T-helper 1 cell treated with Interleukin-12 subunit alpha and Interleukin-12 subunit beta and Interleukin-4 antibody, amounts not matched to agents 30 ng/mL and 1 ng/mL, for 36 hours (primary cell): ENCODE measurements around the gene MAGT1. TPM values are rescaled to one million over a fixed set of nuclear protein-coding genes. Genes with fewer than 3 reads are reported as not detected.
"Not testable (repeated sequence)": the region's sequence is repeated elsewhere in the genome, so short reads cannot be mapped to it uniquely, and the experiment has no call there.

Source experiments
- intact Hi-C: fragments of 100-400 bp; cut with micrococcal nuclease; formaldehyde crosslinking; loops from one replicate; pipeline ENCODE4 v1.15.1; 2024
- total RNA-seq: library from RNA; stranded (reverse); gene quantifications from 2 replicates; pipeline ENCODE4 v1.2.3, GENCODE V29; 2022

MAGT1 gene
- total RNA-seq, 1 donor from 2014 or later: 62.1 TPM

GRCh38 chrX:77881418-77881817 is 13.8 kb downstream of the MAGT1 start:
- intact Hi-C loops: not testable (repeated sequence)

- intact Hi-C loops: no loop called here
Observed at GRCh38 chrX:77875372-77875771, 19.9 kb downstream of the MAGT1 start.

DNA sequence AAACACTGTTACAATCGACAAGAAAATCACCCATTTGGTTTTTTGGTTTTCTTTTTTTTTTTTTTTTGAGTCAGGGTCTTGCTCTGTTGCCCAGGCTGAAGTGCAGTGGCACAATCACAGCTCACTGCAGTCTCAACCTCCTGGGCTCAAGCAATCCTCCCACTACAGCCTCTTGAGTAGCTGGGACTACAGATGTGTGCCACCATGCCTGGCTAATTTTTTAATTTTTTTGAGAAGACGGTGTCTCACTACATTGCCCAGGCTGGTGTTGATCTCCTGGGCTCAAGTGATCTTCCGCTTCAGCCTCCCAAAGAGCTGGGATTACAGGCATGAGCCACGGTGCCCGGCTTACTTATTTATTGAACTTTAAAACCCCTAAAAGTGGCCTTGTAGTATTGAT is 63.7 kb downstream of the MAGT1 start:
- intact Hi-C loops: loop anchor here (5.0 kb wide), 1 partner anchor 44 kb away; the partner anchor contains the start of gene ATRX

DNA sequence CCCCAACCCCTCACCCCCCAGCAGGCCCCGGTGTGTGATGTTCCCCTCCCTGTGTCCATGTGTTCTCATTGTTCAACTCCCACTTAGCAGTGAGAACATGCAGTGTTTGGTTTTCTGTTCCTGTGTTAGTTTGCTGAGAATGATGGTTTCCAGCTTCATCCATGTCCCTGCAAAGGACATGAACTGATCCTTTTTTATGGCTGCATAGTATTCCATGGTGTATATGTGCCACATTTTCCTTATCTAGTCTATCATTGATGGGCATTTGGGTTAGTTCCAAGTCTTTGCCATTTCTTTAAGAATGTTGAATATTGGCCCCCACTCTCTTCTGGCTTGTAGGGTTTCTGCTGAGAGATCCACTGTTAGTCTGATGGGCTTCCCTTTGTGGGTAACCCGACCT is 73.2 kb downstream of the MAGT1 start:
- intact Hi-C loops: not testable (repeated sequence)

- intact Hi-C loops: no loop called here
Observed at GRCh38 chrX:77820091-77820727, 75.0 kb downstream of the MAGT1 start.

GRCh38 chrX:77814210-77814609 is 81.0 kb downstream of the MAGT1 start:
- intact Hi-C loops: no loop called here

GRCh38 chrX:77802201-77802600 is 93.0 kb downstream of the MAGT1 start:
- intact Hi-C loops: no loop called here

GRCh38 chrX:77795124-77795523 is 100.1 kb downstream of the MAGT1 start:
- intact Hi-C loops: no loop called here

GRCh38 chrX:77793946-77794345 is 101.3 kb downstream of the MAGT1 start:
- intact Hi-C loops: no loop called here

- intact Hi-C loops: loop anchor here (5.0 to 10.0 kb wide), 4 partner anchors 44 to 1616 kb away; partner anchors contain the start of genes MAGEE1 and PBDC1
Observed at GRCh38 chrX:77788050-77788449, 107.2 kb downstream of the MAGT1 start.

DNA sequence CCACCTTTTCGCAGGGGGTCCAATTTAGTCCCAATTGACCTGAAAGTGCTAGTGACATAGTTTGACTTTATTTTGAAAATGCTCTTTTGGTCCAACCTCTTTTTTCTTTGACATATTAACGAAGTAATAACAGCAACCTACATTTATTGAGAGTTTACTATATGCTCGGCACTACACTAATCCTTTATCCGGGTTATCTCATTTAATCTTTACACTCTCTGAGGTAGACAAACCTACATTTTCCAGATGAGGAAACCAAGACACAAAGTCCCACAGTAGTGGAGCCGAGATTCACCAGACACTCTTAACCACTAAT is 108.9 kb downstream of the MAGT1 start:
- intact Hi-C loops: loop anchor here (1.0 to 10.0 kb wide), 10 partner anchors 46 to 1614 kb away; partner anchors contain the start of genes ATP7A, COX7B, MAGEE1 and MAGT1

DNA sequence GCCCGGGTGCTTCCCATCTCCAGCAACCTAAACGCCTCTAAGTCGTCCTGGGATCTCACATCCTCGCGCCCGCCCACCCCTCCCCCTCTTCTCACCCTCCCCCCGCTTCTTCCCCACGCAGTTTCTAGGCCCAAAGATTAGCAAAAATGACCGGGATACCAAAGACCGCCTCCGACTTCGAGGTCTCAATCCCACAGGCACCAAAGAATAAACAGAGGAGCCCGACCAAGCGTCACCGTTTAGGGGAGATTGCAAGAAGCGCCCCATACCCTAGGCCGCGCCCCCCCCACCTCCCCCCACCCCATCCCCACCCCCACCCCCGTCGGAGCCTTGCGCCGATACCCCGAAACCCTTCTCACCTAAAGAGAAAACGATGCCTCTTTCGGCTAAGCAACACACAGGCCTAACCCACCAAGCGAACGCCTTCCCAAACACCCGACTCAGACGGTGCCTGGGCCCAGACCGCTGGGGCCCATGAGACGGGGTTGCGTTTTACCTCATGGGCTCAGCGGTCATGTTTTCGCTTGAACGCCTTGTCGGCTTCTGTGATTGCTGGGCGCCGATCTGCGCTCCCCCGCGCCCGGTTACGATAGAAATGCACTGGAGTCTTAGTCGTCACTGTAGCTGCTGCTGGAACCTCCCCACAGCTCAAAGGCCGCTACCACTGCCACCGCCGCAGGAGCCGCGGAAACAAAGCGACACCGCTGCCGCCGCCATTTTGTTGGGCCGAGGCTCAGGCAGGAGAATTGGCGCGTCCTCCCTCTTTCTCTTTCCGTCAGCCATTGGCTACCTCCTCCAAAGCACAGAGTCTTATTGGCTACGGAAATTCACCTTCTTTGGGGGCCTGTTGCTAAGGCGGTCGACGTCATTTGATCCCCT is 109.5 kb downstream of the MAGT1 start, which contains the start of gene ATRX:
ATRX (minus strand) TSS at position 731 of the 879 bp plus-strand sequence; CDS start at position 516, 215 bp downstream.
- intact Hi-C loops: loop anchor here (1.0 to 10.0 kb wide), 10 partner anchors 47 to 1613 kb away; partner anchors contain the start of genes ATP7A, COX7B, MAGEE1 and MAGT1

DNA sequence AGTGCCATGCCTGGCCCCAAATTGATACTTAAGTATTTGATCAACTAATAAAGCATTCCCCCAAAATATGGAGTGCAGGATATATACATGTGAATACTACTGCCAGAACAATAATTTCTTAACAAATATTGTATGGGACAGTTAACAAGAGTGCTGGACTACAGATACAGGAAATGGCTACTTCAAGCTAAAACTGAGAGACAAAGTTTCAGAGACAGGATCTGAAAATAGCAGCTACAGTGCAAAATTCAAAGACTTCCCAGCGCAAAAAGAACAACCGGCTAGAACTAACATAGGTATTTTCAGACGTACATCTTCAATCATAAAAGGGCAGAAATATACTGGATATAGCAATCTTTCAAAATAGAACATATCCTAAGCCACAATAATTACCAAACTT is 115.5 kb downstream of the MAGT1 start:
- intact Hi-C loops: loop anchor here (10.0 kb wide), 2 partner anchors 1325 to 1355 kb away; partner anchors contain the start of gene MAGEE1

- intact Hi-C loops: no loop called here
Observed at GRCh38 chrX:77776659-77777058, 118.6 kb downstream of the MAGT1 start.

Other genes starting within 250 kb of the MAGT1 start
- gene ATRX, start 109.2 kb downstream of the MAGT1 start, total RNA-seq: 84.4 and 84.7 TPM in 2 replicates
- 248 and 263 TPM in 2 replicates for gene COX7B, start 4.0 kb upstream of the MAGT1 start, total RNA-seq
- 10.5 and 12.1 TPM in 2 replicates for gene ATP7A, start 15.3 kb upstream of the MAGT1 start, total RNA-seq
- gene PGAM4, start 74.2 kb upstream of the MAGT1 start, total RNA-seq: 0.34 and 0.83 TPM in 2 replicates
- gene PGK1, start 208.8 kb upstream of the MAGT1 start, total RNA-seq: 822 and 829 TPM in 2 replicates
- gene TAF9B, start 244.2 kb upstream of the MAGT1 start, total RNA-seq: 21.6 and 23.0 TPM in 2 replicates